Endothelial cell of umbilical vein (primary cell): Measurements from ENCODE around the gene USP7. TPM values are rescaled to one million over a fixed set of nuclear protein-coding genes. Genes with fewer than 3 reads are reported as not detected.
"Not testable (repeated sequence)": the region's sequence is repeated elsewhere in the genome, so short reads cannot be mapped to it uniquely, and the experiment has no call there.

ENCODE experiments used
- BruUV-seq: library from RNA; stranded (reverse); fragments of 400-500 nt; replicated peaks from 2 replicates; lab custom pipeline; 2021; lab: Mats Ljungman, UMichigan
- CTCF ChIA-PET: fragments of 300-600, 350-600 bp; sonication (Branson Sonifier 250); formaldehyde crosslinking; loops from one replicate; lab custom pipeline; 2021; ENCODE audit warnings: antibody characterized with exemption, inconsistent platforms; lab: Charles Lee
- POLR2A ChIA-PET: fragments of 300-600, 350-600 bp; sonication (Branson Sonifier 250); formaldehyde crosslinking; loops from one replicate; lab custom pipeline; 2021; ENCODE audit warnings: antibody characterized with exemption, inconsistent platforms; lab: Charles Lee
- DNase-seq: peaks from one replicate; pipeline ENCODE4 v3.0.0-alpha.2; 2011; ENCODE audit warnings: low read depth, low spot score
- FAIRE-seq: peaks from 2 replicates; lab custom pipeline; 2011; peaks lifted over from hg19 to GRCh38; lab: Jason Lieb, UNC
- H2AFZ ChIP-seq: 2 replicates; pipeline ENCODE4 v1.6.0; 2012; ENCODE audit warnings: low read depth, low read length, control low read depth, inconsistent platforms
- H3K27ac ChIP-seq: 2 replicates; pipeline ENCODE4 v1.5.1; 2011; ENCODE audit warnings: low read depth, mild to moderate bottlenecking, control low read depth, low read length, moderate library complexity; ENCODE audit not compliant: insufficient read depth
- H3K27me3 ChIP-seq, 2 experiments: 2 replicates each; pipeline versions ENCODE4 v1.6.0 to v1.6.1; 2011; ENCODE audit warnings: low read length in 2 of 2, mixed read lengths in 1 of 2; ENCODE audit not compliant: control insufficient read depth in 2 of 2, insufficient read depth in 2 of 2
- H3K36me3 ChIP-seq, 2 experiments: 2 replicates in 1 of 2; 3 replicates in 1 of 2; pipeline ENCODE4 v1.5.1; 2011; ENCODE audit warnings: low read length in 2 of 2, mild to moderate bottlenecking in 1 of 2, moderate library complexity in 1 of 2; ENCODE audit not compliant: control insufficient read depth in 2 of 2, insufficient read depth in 2 of 2; ENCODE audit errors: extremely low read depth in 1 of 2
- H3K4me1 ChIP-seq: 3 replicates; pipeline ENCODE4 v1.5.1; 2011; ENCODE audit warnings: mild to moderate bottlenecking, low read length; ENCODE audit not compliant: control insufficient read depth, insufficient read depth; ENCODE audit errors: extremely low read depth
- H3K4me2 ChIP-seq: 2 replicates; pipeline ENCODE4 v1.6.1; 2011; ENCODE audit warnings: low read length, control low read depth, mixed read lengths; ENCODE audit not compliant: insufficient read depth
- H3K4me3 ChIP-seq, 3 experiments: fragments of 200-600 bp in 1 of 3; sonication (generic), shearing (Covaris generic) in 1 of 3; replicated peaks in 1 of 3; 2 replicates each; pipeline ENCODE4 v1.5.1; 2011 to 2016; ENCODE audit warnings: control low read depth in 3 of 3, low read length in 3 of 3, mild to moderate bottlenecking in 2 of 3, inconsistent platforms in 1 of 3, low read depth in 1 of 3, moderate library complexity in 1 of 3; ENCODE audit not compliant: insufficient read depth in 1 of 3
- H3K79me2 ChIP-seq: 2 replicates; pipeline ENCODE4 v1.6.0; 2012; ENCODE audit warnings: low read length, inconsistent platforms; ENCODE audit not compliant: control insufficient read depth, insufficient read depth
- H3K9ac ChIP-seq: replicated peaks from 2 replicates; pipeline ENCODE3; 2011; ENCODE audit warnings: low read length, control low read depth; ENCODE audit not compliant: insufficient read depth; ENCODE audit errors: extremely low read depth
- H3K9me1 ChIP-seq: replicated peaks from 3 replicates; pipeline ENCODE4 v1.6.0; 2011; ENCODE audit warnings: mild to moderate bottlenecking, low read length; ENCODE audit not compliant: control insufficient read depth, insufficient read depth; ENCODE audit errors: extremely low read depth
- H3K9me3 ChIP-seq: replicated peaks from 2 replicates; pipeline ENCODE4 v1.5.1; 2012; ENCODE audit warnings: low read length, inconsistent platforms; ENCODE audit not compliant: control insufficient read depth, insufficient read depth
- H4K20me1 ChIP-seq: replicated peaks from 2 replicates; pipeline ENCODE3; 2011; ENCODE audit warnings: mild to moderate bottlenecking, low read length; ENCODE audit not compliant: control insufficient read depth, insufficient read depth; ENCODE audit errors: extremely low read depth
- EZH2 ChIP-seq: IDR thresholded peaks from 2 replicates; pipeline ENCODE4 v1.6.1; 2012; ENCODE audit warnings: borderline replicate concordance, low read depth, mild to moderate bottlenecking, moderate library complexity, low read length, inconsistent platforms; ENCODE audit not compliant: severe bottlenecking
- FOS ChIP-seq: IDR thresholded peaks from 2 replicates; pipeline ENCODE4 v1.6.1; 2011; ENCODE audit warnings: mild to moderate bottlenecking, low read length, moderate library complexity, borderline replicate concordance; ENCODE audit not compliant: insufficient read depth
- GATA2 ChIP-seq: IDR thresholded peaks from 2 replicates; pipeline ENCODE4 v1.7.0; 2011; ENCODE audit warnings: low read depth, mild to moderate bottlenecking, moderate library complexity, mixed read lengths, low read length; ENCODE audit not compliant: insufficient read length, insufficient read depth
- JUN ChIP-seq: IDR thresholded peaks from 2 replicates; pipeline ENCODE4 v1.6.1; 2011; ENCODE audit warnings: borderline replicate concordance, low read depth; ENCODE audit not compliant: insufficient read length, insufficient read depth
- MYC ChIP-seq: IDR thresholded peaks from one replicate; pipeline ENCODE4 v1.6.1; 2011; ENCODE audit warnings: mild to moderate bottlenecking, low read depth, low read length
- POLR2A ChIP-seq: IDR thresholded peaks from 2 replicates; pipeline ENCODE4 v1.6.1; 2012; ENCODE audit warnings: low read depth, mild to moderate bottlenecking, control low read depth, low read length
- POLR2AphosphoS5 ChIP-seq: IDR thresholded peaks from 2 replicates; pipeline ENCODE4 v1.6.1; 2012; ENCODE audit warnings: low read depth, mild to moderate bottlenecking, control low read depth, low read length, moderate library complexity; ENCODE audit not compliant: insufficient read depth
- dilution Hi-C: fragments of 300-500 bp; cut with MboI; formaldehyde crosslinking; loops from one replicate; pipeline ENCODE4 v1.15.0; 2019; ENCODE audit warnings: low sequenced_read_pairs; ENCODE audit not compliant: extremely low pct_ligation_motif_present
- intact Hi-C: fragments of 100-400 bp; cut with micrococcal nuclease; formaldehyde crosslinking; loops from one replicate; pipeline ENCODE4 v1.10.0; 2022
- polyA plus RNA-seq, 4 experiments: library from polyadenylated mRNA; depleted of rRNA in 3 of 4; stranded (reverse) in 3 of 4; unstranded in 1 of 4; fragments of >200 nt; gene quantifications; 2 replicates each; pipeline versions ENCODE4 v1.2.1 to v1.2.3, GENCODE V29; 2011 to 2012; ENCODE audit warnings: missing spikeins in 1 of 4
- total RNA-seq: library from RNA; stranded (reverse); gene quantifications from 2 replicates; pipeline ENCODE4 v1.2.3, GENCODE V29; 2021
- TF ChIP-seq, protein P1 (sequence below): IDR thresholded peaks from 2 replicates; pipeline ENCODE4 v1.6.1; 2011; ENCODE audit not compliant: insufficient read depth, insufficient read length
- TF ChIP-seq, protein P2 (sequence below), 2 donors: IDR thresholded peaks; 1 replicate in 1 of 2; 2 replicates in 1 of 2; pipeline ENCODE4 v1.5.1; 2011; ENCODE audit warnings: low read length in 2 of 2, mild to moderate bottlenecking in 2 of 2, moderate library complexity in 2 of 2, control low read depth in 1 of 2, inconsistent platforms in 1 of 2, low read depth in 1 of 2; ENCODE audit not compliant: insufficient read depth in 1 of 2; ENCODE audit errors: extremely low read depth in 1 of 2

Gene USP7
- total and polyA plus RNA-seq, 2 donors (not counting 3 experiments of a cell fraction or from before 2014, with no cell fraction given), result 17.7 to 130 TPM

DNA sequence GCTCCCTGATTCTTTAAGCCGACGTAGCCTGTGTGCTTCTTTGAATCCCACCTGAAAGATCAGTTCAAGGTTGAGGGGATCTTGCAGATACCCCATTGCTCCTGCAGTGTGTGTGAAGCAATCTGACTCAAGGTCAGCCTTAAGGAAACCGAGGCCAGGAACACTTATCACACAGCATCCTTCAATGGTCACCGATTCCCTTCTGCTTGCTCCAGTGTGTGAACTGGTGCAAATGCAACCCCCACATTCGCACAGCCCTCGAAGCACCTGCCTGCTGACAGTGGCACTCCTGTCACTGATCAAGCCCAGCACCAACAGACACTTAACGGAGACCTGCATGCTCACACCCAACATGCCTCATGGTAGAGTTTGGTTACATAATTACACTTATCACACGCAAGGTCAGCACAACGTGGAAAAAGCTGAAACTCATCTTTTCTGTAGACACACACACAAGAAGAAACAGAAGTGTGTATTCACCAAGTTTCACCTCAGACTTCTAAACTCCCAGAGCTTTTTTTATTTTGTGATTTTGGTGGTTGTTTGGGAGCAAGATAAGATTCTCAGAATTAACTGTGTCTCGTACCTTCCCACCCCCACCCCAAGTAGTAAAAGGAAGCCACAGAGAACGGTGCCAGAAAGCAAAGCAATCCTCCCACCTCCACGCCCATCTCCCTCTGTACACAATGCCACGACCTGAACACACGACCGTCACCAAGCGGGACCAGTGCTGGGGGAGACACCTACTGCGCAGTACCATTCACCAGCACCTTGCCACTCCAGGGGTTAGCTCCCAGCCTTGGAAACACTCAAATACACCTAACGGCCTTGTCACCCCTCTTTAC is 44.4 kb downstream of the USP7 start:
- dilution Hi-C loops (no loop called here), intact Hi-C loops (no loop called here)
- Histone ChIP-seq H3K36me3 (peaks cover 19 to 34% of the 10 kb centered on the region in 2 experiments), H3K4me3 (no peak overlapping the region), H3K9ac (no peak overlapping the region), H3K9me3 (no peaks in the 10 kb centered on the region), H3K27ac (no peak overlapping the region), H3K9me1 (no peaks in the 10 kb centered on the region), H3K79me2 (peaks cover 26% of the 10 kb centered on the region), H3K4me2 (no peak overlapping the region), H4K20me1 (peaks cover 2% of the 10 kb centered on the region), H3K27me3 (no peaks in the 10 kb centered on the region), H2AFZ (no peak overlapping the region), H3K4me1 (no peaks in the 10 kb centered on the region)
- DNase-seq (no peak), FAIRE-seq (no peak)
- POLR2A ChIA-PET, result no interaction called here
- CTCF ChIA-PET, result interaction anchor here (1.8 kb wide), 1 partner anchor 89 kb away, joined by 5 read pairs; no protein-coding TSS in a partner anchor
- no TSS peak for BruUV-seq
- TF ChIP-seq GATA2, result no peak
- no peak for TF ChIP-seq MYC
- TF ChIP-seq POLR2AphosphoS5, result no peak
- no peak for TF ChIP-seq FOS
- TF ChIP-seq, protein P1, sequence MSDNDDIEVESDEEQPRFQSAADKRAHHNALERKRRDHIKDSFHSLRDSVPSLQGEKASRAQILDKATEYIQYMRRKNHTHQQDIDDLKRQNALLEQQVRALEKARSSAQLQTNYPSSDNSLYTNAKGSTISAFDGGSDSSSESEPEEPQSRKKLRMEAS, result no peak
- no peak for TF ChIP-seq POLR2A
- TF ChIP-seq JUN, result no peak
- TF ChIP-seq, protein P2, sequence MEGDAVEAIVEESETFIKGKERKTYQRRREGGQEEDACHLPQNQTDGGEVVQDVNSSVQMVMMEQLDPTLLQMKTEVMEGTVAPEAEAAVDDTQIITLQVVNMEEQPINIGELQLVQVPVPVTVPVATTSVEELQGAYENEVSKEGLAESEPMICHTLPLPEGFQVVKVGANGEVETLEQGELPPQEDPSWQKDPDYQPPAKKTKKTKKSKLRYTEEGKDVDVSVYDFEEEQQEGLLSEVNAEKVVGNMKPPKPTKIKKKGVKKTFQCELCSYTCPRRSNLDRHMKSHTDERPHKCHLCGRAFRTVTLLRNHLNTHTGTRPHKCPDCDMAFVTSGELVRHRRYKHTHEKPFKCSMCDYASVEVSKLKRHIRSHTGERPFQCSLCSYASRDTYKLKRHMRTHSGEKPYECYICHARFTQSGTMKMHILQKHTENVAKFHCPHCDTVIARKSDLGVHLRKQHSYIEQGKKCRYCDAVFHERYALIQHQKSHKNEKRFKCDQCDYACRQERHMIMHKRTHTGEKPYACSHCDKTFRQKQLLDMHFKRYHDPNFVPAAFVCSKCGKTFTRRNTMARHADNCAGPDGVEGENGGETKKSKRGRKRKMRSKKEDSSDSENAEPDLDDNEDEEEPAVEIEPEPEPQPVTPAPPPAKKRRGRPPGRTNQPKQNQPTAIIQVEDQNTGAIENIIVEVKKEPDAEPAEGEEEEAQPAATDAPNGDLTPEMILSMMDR (IDR thresholded peaks at IDR 0.05; ENCODE audit: extremely low read depth in 1 of 2, insufficient read depth in 1 of 2, low read depth in 1 of 2, low read length in 2 of 2), result no peak
- TF ChIP-seq EZH2, result no peak

DNA sequence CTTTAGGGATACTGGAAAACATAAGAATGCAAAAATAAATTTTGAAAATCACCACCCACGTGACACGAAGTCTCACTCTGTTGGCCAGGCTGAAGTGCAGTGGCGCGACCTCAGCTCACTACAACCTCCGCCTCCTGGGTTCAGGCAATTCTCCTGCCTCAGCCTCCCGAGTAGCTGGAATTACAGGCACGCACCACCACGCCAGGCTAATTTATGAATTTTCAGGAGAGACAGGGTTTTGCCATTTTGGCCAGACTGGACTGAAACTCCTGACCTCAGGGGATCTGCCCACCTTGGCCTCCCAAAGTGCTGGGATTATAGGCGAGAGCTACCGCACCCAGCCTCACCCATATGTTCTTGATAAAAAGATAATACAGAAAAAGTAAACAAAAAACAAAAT is 46.4 kb downstream of the USP7 start:
- BruUV-seq, H4K20me1 ChIP-seq, H3K9ac ChIP-seq, CTCF ChIA-PET, H3K4me3 ChIP-seq, H2AFZ ChIP-seq, intact Hi-C loops, dilution Hi-C loops, DNase-seq, H3K9me3 ChIP-seq, H3K4me1 ChIP-seq, H3K4me2 ChIP-seq, POLR2A ChIA-PET, H3K27me3 ChIP-seq, H3K27ac ChIP-seq, FAIRE-seq, H3K9me1 ChIP-seq: not testable (repeated sequence)
- H3K79me2 ChIP-seq, result peaks cover 20% of the 10 kb centered on the region
- H3K36me3 ChIP-seq, result peaks cover 18 to 34% of the 10 kb centered on the region in 2 experiments
